ENCODE results near the gene RPS13.
"Not testable (repeated sequence)": the region's sequence is repeated elsewhere in the genome, so short reads cannot be mapped to it uniquely, and the experiment has no call there.

The RPS13 gene

DNA sequence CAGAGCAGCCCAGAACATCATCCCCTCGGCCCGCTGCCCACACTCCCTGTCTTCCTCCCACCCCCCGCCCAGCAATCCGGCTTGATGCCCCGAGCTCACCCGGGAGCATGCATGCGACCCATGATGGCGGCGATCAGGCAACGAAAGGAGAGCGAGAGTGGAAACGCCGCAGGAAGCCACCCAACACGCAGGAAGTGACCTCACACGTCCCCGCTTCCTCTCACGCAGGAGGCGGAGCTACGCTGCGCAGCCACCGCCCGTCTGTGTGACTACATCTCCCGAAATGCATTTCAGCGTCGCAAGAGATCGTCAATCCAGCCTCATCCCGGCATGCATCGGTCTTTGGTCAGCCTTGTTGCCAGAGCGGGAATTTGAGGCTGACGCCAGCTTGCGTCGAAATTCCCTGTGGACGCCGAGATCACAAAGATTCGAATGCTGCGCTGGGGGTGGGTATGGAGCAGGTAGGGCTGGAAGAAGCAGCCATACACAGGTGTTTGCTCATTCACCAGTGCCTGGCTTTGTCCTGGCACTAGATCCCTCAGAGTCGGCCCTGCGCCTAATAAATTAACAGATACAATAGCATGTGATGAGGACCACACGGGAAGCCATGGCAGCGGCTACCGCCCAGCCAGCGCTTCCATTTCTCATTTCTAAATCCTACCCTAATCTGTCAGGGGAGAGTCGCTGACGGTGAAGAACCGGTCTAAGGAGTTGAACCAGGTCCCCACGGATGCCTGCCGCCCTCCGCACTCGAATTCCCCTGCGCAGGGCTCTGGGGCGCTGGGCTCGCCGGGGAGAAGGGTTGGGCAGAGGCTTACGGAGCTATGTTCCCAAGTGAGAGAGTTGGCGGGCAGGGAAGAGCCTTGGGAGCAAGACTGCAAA lies at the start of gene RPS13:
Gene RPS13 (minus strand): TSS at position 148 of the 882 bp plus-strand sequence. CDS start 26 bp downstream, at position 122.
- peak within 1 kb of the TSS; percentile 98 for H3K27ac Mint-ChIP-seq
- no peaks in the 10 kb centered on the region for H3K27me3 Mint-ChIP-seq
- peaks cover 37% of the 10 kb centered on the region for H3K4me1 Mint-ChIP-seq (ENCODE audit: low read depth)
- no peaks in the 10 kb centered on the region for H3K9me3 Mint-ChIP-seq
- H3K4me3 Mint-ChIP-seq: peak within 1 kb of the TSS; percentile 87
- intact Hi-C loops (cut with micrococcal nuclease): loop anchor here (2.0 to 10.0 kb wide), 6 partner anchors 130 to 937 kb away; partner anchors contain the start of genes C11orf58, NCR3LG1, NUCB2 and PIK3C2A
- H3K36me3 Mint-ChIP-seq (ENCODE audit: low read depth): peaks cover 57% of the 10 kb centered on the region

DNA sequence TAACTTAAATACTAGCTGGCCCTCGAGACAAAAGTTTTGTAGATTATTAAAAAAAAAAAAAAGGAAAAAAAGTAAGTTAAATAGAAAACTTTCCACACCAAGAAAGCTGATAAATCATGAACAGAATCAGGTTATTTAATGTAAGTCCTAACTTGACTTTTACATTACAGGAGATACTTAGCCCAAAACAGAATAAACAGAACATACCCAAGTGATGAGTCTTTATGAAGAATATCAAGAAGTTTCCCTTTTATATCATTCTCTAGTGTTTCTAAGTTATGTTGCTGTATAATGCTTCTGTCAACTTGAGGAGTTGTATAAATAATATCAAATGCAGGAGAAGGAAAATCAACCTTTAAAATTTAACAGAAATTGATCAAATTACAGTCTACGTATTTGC lies 44.5 kb upstream of the RPS13 start:
- H3K9me3 Mint-ChIP-seq: no peaks in the 10 kb centered on the region
- H3K4me1 Mint-ChIP-seq (ENCODE audit: low read depth): no peaks in the 10 kb centered on the region
- no peak overlapping the region for H3K4me3 Mint-ChIP-seq
- peaks cover 53% of the 10 kb centered on the region for H3K36me3 Mint-ChIP-seq (ENCODE audit: low read depth)
- intact Hi-C loops (cut with micrococcal nuclease): no loop called here
- H3K27me3 Mint-ChIP-seq: no peaks in the 10 kb centered on the region
- H3K27ac Mint-ChIP-seq: no peak overlapping the region

DNA sequence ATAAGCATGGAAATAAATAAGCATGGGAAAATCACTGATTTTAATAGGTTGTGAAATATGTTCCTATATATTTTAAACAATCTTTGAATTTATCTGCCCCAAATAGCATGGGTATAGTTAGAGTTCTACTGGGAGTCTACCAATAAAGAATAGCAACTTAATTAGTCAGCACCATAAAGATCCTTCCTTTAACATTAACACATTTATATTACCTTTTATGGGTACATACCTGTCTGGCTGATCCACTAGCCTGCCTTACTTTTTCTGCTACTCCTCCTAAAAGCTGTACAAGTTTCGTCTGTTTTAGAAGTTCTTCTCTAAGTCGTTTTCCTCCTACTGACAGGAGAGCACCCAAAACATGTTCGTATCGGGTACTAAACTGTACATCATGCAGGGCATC lies 39.8 kb upstream of the RPS13 start:
- Mint-ChIP-seq H3K27me3 (no peaks in the 10 kb centered on the region), H3K27ac (no peak overlapping the region), H3K4me1 (ENCODE audit: low read depth) (no peaks in the 10 kb centered on the region)

DNA sequence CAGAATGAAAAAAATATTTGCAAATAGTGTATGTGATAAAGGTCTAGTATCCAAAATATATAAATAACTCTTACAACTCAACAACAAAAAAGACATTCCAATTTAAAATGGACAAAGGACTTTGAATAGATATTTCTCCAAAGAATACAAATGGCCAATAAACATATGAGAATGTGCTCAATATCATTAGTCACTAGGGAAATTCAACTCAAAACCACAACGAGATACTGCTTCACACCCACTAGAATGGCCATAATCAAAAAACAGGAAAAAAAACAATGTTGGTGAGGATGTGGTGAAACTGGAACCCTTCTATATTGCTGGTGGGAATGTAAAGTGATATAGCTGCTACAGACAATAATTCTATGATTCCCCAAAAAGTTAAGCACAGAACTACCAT lies 38.6 kb upstream of the RPS13 start:
- no peak overlapping the region for H3K4me3 Mint-ChIP-seq

More for the DNA sequence above, 39.8 kb upstream of the RPS13 start:
- intact Hi-C loops (cut with micrococcal nuclease): no loop called here
- H3K4me3 Mint-ChIP-seq: no peak overlapping the region
- no peaks in the 10 kb centered on the region for H3K9me3 Mint-ChIP-seq
- peaks cover 56% of the 10 kb centered on the region for H3K36me3 Mint-ChIP-seq (ENCODE audit: low read depth)

DNA sequence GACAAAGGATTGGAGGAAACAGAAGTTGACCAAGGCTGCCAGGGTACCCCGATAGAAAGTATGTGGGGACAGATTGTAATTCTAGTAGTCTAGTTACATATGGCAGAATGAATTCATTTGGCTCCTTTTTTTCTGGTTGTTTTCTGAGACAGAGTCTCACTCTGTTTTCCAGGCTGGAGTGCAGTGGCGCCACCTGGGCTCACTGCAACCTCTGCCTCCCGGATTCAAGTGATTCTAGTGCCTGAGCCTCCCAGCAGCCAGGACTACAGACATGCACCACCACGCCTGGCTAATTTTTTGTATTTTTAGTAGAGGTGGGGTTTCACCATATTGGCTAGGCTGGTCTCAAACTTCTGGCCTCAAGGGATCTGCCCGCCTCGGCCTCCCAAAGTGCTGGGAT lies 30.3 kb upstream of the RPS13 start:
- H3K9me3 Mint-ChIP-seq; intact Hi-C loops (cut with micrococcal nuclease); H3K27me3 Mint-ChIP-seq; H3K27ac Mint-ChIP-seq; H3K4me1 Mint-ChIP-seq (ENCODE audit: low read depth); H3K4me3 Mint-ChIP-seq: not testable (repeated sequence)
- peaks cover 58% of the 10 kb centered on the region for H3K36me3 Mint-ChIP-seq (ENCODE audit: low read depth)

More for the DNA sequence above, 38.6 kb upstream of the RPS13 start:
- Mint-ChIP-seq H3K27ac (no peak overlapping the region), H3K4me1 (ENCODE audit: low read depth) (no peaks in the 10 kb centered on the region), H3K9me3 (no peaks in the 10 kb centered on the region), H3K36me3 (ENCODE audit: low read depth) (peaks cover 52% of the 10 kb centered on the region), H3K27me3 (no peaks in the 10 kb centered on the region)
- intact Hi-C loops (cut with micrococcal nuclease): no loop called here

DNA sequence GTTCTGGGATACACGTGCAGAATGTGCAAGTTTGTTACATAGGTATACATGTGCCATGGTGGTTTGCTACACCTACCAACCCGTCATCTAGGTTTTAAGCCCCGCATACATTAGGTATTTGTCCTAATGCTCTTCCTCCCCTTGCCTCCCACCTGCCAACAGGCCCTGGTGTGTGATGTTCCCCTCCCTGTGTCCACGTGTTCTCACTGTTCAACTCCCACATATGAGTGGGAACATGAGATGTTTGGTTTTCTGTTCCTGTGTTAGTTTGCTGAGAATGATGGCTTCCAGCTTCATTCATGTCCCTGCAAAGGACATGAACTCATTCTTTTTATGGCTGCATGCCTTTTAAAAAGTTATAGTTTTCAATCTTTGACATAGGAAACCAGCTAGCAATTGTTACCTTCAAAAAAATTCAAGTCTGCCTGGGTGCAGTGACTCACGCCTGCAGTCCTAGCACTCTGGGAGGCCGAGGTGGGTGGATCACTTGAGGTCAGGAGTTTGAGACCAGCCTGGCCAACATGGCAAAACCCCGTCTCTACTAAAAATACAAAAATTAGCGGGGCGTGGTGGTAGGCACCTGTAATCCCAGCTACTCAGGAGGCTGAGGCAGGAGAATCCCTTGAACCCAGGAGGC lies 28.1 kb upstream of the RPS13 start:
- H3K36me3 Mint-ChIP-seq (ENCODE audit: low read depth): peaks cover 67% of the 10 kb centered on the region
- H3K4me1 Mint-ChIP-seq (ENCODE audit: low read depth); H3K4me3 Mint-ChIP-seq; H3K27me3 Mint-ChIP-seq; intact Hi-C loops (cut with micrococcal nuclease); H3K9me3 Mint-ChIP-seq; H3K27ac Mint-ChIP-seq: not testable (repeated sequence)

DNA sequence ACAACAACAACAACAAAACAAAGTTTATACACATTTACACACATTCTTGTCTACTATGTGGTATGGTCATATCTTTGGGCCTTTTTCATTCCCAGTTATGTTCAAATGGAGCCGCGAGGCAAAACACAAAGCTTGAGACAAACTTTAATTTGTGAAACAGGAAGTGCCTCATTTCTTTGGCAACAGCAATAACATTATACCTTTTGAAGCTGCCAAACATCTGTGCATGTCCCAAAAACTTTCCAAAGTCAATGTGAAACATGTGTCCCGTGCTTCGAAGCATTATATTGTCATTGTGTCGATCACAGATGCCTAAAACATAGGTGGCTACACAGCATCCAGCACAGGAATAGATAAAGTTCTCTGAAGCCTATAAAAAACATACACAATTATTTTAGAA lies 25.0 kb upstream of the RPS13 start:
- H3K36me3 Mint-ChIP-seq (ENCODE audit: low read depth): peaks cover 59% of the 10 kb centered on the region
- no peak overlapping the region for H3K4me3 Mint-ChIP-seq
- H3K4me1 Mint-ChIP-seq (ENCODE audit: low read depth): peaks cover 16% of the 10 kb centered on the region
- no peak overlapping the region for H3K27ac Mint-ChIP-seq
- no peaks in the 10 kb centered on the region for H3K27me3 Mint-ChIP-seq
- intact Hi-C loops (cut with micrococcal nuclease): no loop called here
- no peaks in the 10 kb centered on the region for H3K9me3 Mint-ChIP-seq

DNA sequence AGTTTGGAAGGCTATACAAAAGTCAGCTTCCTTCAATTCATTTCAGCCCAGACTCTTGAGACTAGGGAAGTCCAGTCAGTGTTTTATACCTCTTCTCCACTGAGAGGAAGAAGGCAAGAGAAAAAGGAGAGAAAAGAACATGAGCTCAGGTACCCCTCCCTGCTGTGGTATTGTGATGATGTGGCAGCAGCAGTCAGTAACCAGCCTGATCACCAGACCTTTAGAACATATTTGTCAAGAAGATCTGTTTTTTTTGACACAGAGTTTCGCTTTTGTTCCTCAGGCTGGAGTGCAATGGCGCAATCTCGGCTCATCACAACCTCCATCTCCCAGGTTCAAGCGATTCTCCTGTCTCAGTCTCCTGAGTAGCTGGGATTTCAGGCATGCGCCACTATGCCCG lies 21.2 kb upstream of the RPS13 start:
- H3K27ac Mint-ChIP-seq: peak overlapping the region; percentile 81
- no peak overlapping the region for H3K4me3 Mint-ChIP-seq
- H3K4me1 Mint-ChIP-seq (ENCODE audit: low read depth): peaks cover 25% of the 10 kb centered on the region
- no peaks in the 10 kb centered on the region for H3K9me3 Mint-ChIP-seq
- peaks cover 47% of the 10 kb centered on the region for H3K36me3 Mint-ChIP-seq (ENCODE audit: low read depth)
- no peaks in the 10 kb centered on the region for H3K27me3 Mint-ChIP-seq
- intact Hi-C loops (cut with micrococcal nuclease): no loop called here

DNA sequence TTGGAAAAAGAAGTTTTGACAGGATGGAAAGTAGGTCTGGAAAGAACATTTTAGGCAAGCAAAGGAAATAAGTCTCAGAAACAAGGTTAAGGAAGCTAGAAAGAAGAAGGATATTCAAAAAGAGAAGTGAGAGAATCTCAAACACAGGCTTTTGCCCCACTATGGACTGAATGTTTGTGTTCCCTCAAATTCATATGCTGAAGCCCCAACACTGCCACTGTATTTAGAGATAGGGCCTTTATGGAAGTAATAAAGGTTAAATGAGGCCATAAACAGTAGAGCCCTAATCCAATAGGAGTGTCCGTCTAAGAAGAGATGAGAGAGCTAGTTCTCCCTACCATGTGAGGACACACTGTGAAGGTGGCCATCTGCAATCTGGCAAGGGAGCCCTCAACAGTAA lies 20.6 kb upstream of the RPS13 start:
- Mint-ChIP-seq H3K4me1 (ENCODE audit: low read depth) (peaks cover 25% of the 10 kb centered on the region), H3K36me3 (ENCODE audit: low read depth) (peaks cover 53% of the 10 kb centered on the region), H3K4me3 (peak overlapping the region; percentile 20), H3K9me3 (no peaks in the 10 kb centered on the region), H3K27ac (peak overlapping the region; percentile 81), H3K27me3 (no peaks in the 10 kb centered on the region)
- intact Hi-C loops (cut with micrococcal nuclease): no loop called here

DNA sequence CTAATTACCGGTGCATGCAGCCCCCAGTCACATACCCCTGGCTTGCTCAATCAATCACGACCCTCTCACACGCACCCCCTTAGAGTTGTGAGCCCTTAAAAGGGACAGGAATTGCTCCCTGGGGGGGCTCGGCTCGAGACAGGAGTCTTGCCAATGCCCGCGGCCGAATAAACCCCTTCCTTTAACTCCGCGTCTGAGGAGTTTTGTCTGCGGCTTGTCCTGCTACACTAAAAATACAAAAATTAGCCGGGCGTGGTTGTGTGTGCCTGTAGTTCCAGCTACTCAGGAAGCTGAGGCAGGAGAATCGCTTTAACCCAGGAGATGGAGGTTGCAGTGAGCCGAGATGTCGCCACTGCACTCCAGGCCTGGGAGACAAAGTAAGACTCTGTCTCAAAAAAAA lies 8.5 kb upstream of the RPS13 start:
- H3K4me3 Mint-ChIP-seq; H3K27me3 Mint-ChIP-seq; intact Hi-C loops (cut with micrococcal nuclease); H3K9me3 Mint-ChIP-seq; H3K27ac Mint-ChIP-seq; H3K4me1 Mint-ChIP-seq (ENCODE audit: low read depth): not testable (repeated sequence)
- H3K36me3 Mint-ChIP-seq (ENCODE audit: low read depth): peaks cover 39% of the 10 kb centered on the region

DNA sequence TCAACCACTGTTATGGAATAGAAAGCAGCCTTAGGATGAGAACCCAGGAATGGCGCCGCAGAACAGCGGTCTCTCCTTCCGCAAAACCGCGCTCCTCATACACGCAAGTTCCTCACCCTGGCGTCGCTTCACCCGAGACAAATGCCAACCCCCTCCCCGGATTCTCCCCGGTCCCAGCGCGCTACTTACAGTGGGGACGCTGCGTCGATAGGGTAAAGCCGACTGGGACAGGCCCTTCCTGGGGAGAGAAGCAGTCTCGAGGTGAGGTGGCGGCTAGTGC lies 287 bp downstream of the RPS13 start:
- Mint-ChIP-seq H3K4me3 (peak overlapping the region; percentile 87), H3K9me3 (no peaks in the 10 kb centered on the region), H3K36me3 (ENCODE audit: low read depth) (peaks cover 62% of the 10 kb centered on the region), H3K4me1 (ENCODE audit: low read depth) (peaks cover 37% of the 10 kb centered on the region), H3K27ac (peak overlapping the region; percentile 98), H3K27me3 (no peaks in the 10 kb centered on the region)
- intact Hi-C loops (cut with micrococcal nuclease): loop anchor here (2.0 to 10.0 kb wide), 6 partner anchors 130 to 938 kb away; partner anchors contain the start of genes C11orf58, NCR3LG1, NUCB2 and PIK3C2A

DNA sequence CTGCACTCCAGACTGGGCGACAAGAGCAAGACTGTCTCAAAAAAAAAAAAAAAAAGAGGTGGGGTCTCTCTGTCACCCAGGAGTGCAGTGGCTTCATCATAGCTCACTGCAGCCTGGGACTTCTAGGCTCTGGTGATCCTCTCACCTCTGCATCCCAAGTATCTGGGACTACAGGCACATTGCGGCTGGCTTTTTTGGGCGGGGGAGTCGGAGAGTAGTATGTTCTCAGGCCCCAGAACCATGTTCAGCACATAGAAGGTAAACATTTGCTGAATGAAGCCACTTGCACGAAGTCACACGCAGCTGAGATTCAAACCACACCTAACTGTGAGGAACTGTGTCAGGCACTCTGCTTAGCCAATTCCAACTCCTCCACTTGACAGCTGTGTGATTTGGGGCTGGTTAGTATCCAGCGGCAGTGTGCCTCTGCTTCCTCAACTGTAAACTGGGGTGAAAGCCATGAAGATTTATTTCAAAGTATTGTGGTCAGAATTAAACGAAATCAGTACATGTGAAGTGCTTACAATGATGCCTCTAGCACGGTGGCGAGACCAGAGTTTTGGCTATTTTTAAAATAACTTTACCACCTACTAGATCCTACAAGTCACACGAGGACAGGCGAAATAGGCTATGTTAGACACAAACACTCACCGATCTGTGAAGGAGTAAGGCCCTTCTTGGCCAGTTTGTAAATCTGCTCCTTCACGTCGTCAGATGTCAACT lies 789 bp downstream of the RPS13 start:
- H3K27ac Mint-ChIP-seq: peak overlapping the region; percentile 98
- peak overlapping the region; percentile 87 for H3K4me3 Mint-ChIP-seq
- no peaks in the 10 kb centered on the region for H3K27me3 Mint-ChIP-seq
- H3K36me3 Mint-ChIP-seq (ENCODE audit: low read depth): peaks cover 67% of the 10 kb centered on the region
- no peaks in the 10 kb centered on the region for H3K9me3 Mint-ChIP-seq
- peaks cover 37% of the 10 kb centered on the region for H3K4me1 Mint-ChIP-seq (ENCODE audit: low read depth)
- intact Hi-C loops (cut with micrococcal nuclease): loop anchor here (2.0 to 10.0 kb wide), 6 partner anchors 131 to 938 kb away; partner anchors contain the start of genes C11orf58, NCR3LG1, NUCB2 and PIK3C2A

DNA sequence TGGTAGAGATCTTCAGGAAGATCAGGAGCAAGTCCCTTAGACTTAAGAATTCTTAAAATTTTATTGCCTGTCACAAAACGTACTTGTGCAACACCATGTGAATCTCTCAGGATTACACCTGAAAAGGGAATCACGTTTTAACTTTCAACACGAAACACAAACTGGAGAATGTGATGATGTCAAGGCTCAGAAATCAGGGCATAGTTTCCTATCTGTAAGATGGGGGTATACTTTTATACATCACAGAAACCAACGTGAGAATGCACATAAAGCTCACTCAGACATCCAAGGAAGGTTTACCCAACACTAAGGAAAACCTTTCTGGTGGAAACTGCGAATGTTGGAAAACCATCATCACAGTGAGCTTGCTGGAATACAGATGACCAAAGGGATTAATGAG lies 2.0 kb downstream of the RPS13 start:
- Mint-ChIP-seq H3K36me3 (ENCODE audit: low read depth) (peaks cover 68% of the 10 kb centered on the region), H3K4me3 (no peak overlapping the region), H3K27ac (no peak overlapping the region), H3K4me1 (ENCODE audit: low read depth) (peaks cover 40% of the 10 kb centered on the region), H3K27me3 (no peaks in the 10 kb centered on the region), H3K9me3 (no peaks in the 10 kb centered on the region)
- intact Hi-C loops (cut with micrococcal nuclease): loop anchor here (5.0 to 10.0 kb wide), 5 partner anchors 132 to 939 kb away; partner anchors contain the start of genes NCR3LG1, NUCB2, PIK3C2A and SERGEF
